Keratinocyte (primary cell): ENCODE results near the gene ULK4.

Source experiments
- CTCF ChIP-seq, 3 experiments: IDR thresholded peaks in 1 of 3; conservative IDR thresholded peaks in 1 of 3; optimal IDR thresholded peaks in 1 of 3; 2 replicates in 2 of 3; 3 replicates in 1 of 3; pipeline versions ENCODE3 to v1.5.1; 2011; ENCODE audit warnings: low read length in 3 of 3, mild to moderate bottlenecking in 3 of 3, moderate library complexity in 2 of 3, control low read depth in 1 of 3, inconsistent platforms in 1 of 3; ENCODE audit not compliant: insufficient read depth in 2 of 3; ENCODE audit errors: extremely low read depth in 1 of 3
- EZH2 ChIP-seq: IDR thresholded peaks from one replicate; pipeline ENCODE4 v1.6.1; 2012; ENCODE audit warnings: inconsistent platforms, mild to moderate bottlenecking, low read length, moderate library complexity

DNA sequence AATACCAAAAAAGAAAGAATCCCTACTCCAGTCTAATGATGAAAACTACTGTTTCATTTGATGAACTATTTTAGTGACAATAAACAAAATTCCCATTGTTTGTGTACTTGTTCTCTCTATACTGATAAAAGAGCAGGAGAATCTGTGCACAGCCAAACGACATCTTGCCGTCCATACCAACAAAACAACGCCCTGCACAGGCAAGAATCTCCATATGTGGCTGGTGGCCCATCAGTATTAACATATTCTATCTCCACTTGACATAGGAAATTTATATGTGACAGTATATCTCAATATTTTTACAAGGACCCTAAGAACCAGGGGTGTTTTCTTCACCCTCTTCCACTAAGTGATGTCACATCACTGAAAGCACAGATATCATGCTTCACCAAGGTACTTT is 279.5 kb downstream of the ULK4 start:
- TF ChIP-seq CTCF (optimal IDR thresholded peaks at IDR 0.05 in 1 of 3, IDR thresholded peaks at IDR 0.05 in 1 of 3, conservative IDR thresholded peaks at IDR 0.05 in 1 of 3; ENCODE audit: extremely low read depth in 1 of 3, insufficient read depth in 2 of 3, low read length in 3 of 3): no peak
- TF ChIP-seq EZH2: no peak
